GM10266 (cell line): ENCODE data around the gene MAPK14.

Experiments
- DNase-seq: peaks from one replicate; pipeline ENCODE4 v3.0.0; 2012; ENCODE audit errors: extremely low spot score
- CTCF ChIP-seq: IDR thresholded peaks from 2 replicates; pipeline ENCODE4 v1.5.1; 2012; ENCODE audit warnings: mild to moderate bottlenecking, low read depth; ENCODE audit not compliant: control insufficient read depth, insufficient read depth; ENCODE audit errors: missing control alignments

MAPK14 gene

GRCh38 chr6:36062247-36062646, 34.6 kb downstream of the MAPK14 start:
- no peak for DNase-seq
- no peak for TF ChIP-seq CTCF

GRCh38 chr6:36063318-36064060, 35.9 kb downstream of the MAPK14 start:
- TF ChIP-seq CTCF = no peak
- no peak for DNase-seq

- TF ChIP-seq CTCF = no peak
- no peak for DNase-seq
These were observed 37.3 kb downstream of the MAPK14 start for GRCh38 chr6:36064770-36065396.

GRCh38 chr6:36065916-36066315, 38.3 kb downstream of the MAPK14 start:
- TF ChIP-seq CTCF = no peak
- DNase-seq = no peak

GRCh38 chr6:36066817-36067216, 39.2 kb downstream of the MAPK14 start:
- no peak for DNase-seq
- TF ChIP-seq CTCF = no peak

GRCh38 chr6:36067374-36068011, 39.9 kb downstream of the MAPK14 start:
- TF ChIP-seq CTCF = no peak
- DNase-seq = no peak

GRCh38 chr6:36068012-36068392, 40.4 kb downstream of the MAPK14 start:
- TF ChIP-seq CTCF = no peak
- no peak for DNase-seq
